ENCODE measurements around the gene UVRAG.

UVRAG gene

GRCh38 chr11:76131142-76131541 lies 316.1 kb downstream of the UVRAG start:
- in situ Hi-C loops (cut with MboI; ENCODE audit: low sequenced_read_pairs, unreplicated experiment), result loop anchor here (25.0 kb wide), 1 partner anchor 419 kb away; the partner anchor contains the start of gene MOGAT2
- TF ChIP-seq CTCF (IDR thresholded peaks at IDR 0.05; ENCODE audit: borderline replicate concordance, control extremely low read depth, extremely low read depth, insufficient read depth, missing control alignments), result no peak
- no peak for DNase-seq (ENCODE audit: low spot score)

GRCh38 chr11:76131671-76132631 lies 316.9 kb downstream of the UVRAG start:
- TF ChIP-seq CTCF (IDR thresholded peaks at IDR 0.05; ENCODE audit: borderline replicate concordance, control extremely low read depth, extremely low read depth, insufficient read depth, missing control alignments), result no peak

GRCh38 chr11:76134239-76134638 lies 319.2 kb downstream of the UVRAG start:
- DNase-seq (ENCODE audit: low spot score), result no peak
- in situ Hi-C loops (cut with MboI; ENCODE audit: low sequenced_read_pairs, unreplicated experiment), result loop anchor here (25.0 kb wide), 1 partner anchor 422 kb away; the partner anchor contains the start of gene MOGAT2
- no peak for TF ChIP-seq CTCF (IDR thresholded peaks at IDR 0.05; ENCODE audit: borderline replicate concordance, control extremely low read depth, extremely low read depth, insufficient read depth, missing control alignments)

More at GRCh38 chr11:76131671-76132631, 316.9 kb downstream of the UVRAG start:
- in situ Hi-C loops (cut with MboI; ENCODE audit: low sequenced_read_pairs, unreplicated experiment), result loop anchor here (25.0 kb wide), 1 partner anchor 420 kb away; the partner anchor contains the start of gene MOGAT2
- DNase-seq (ENCODE audit: low spot score), result no peak

GRCh38 chr11:76135491-76135890 lies 320.5 kb downstream of the UVRAG start:
- TF ChIP-seq CTCF (IDR thresholded peaks at IDR 0.05; ENCODE audit: borderline replicate concordance, control extremely low read depth, extremely low read depth, insufficient read depth, missing control alignments), result no peak
- in situ Hi-C loops (cut with MboI; ENCODE audit: low sequenced_read_pairs, unreplicated experiment), result loop anchor here (25.0 kb wide), 1 partner anchor 423 kb away; the partner anchor contains the start of gene MOGAT2
- no peak for DNase-seq (ENCODE audit: low spot score)

- no peak for TF ChIP-seq CTCF (IDR thresholded peaks at IDR 0.05; ENCODE audit: borderline replicate concordance, control extremely low read depth, extremely low read depth, insufficient read depth, missing control alignments)
- no peak for DNase-seq (ENCODE audit: low spot score)
- in situ Hi-C loops (cut with MboI; ENCODE audit: low sequenced_read_pairs, unreplicated experiment), result loop anchor here (25.0 kb wide), 1 partner anchor 427 kb away; the partner anchor contains the start of gene MOGAT2
Measured at GRCh38 chr11:76139314-76139713, 324.3 kb downstream of the UVRAG start.

- no peak for TF ChIP-seq CTCF (IDR thresholded peaks at IDR 0.05; ENCODE audit: borderline replicate concordance, control extremely low read depth, extremely low read depth, insufficient read depth, missing control alignments)
- in situ Hi-C loops (cut with MboI; ENCODE audit: low sequenced_read_pairs, unreplicated experiment), result loop anchor here (10.0 to 25.0 kb wide), 2 partner anchors 246 to 429 kb away; partner anchors contain the start of gene MOGAT2
- no peak for DNase-seq (ENCODE audit: low spot score)
Measured at GRCh38 chr11:76140912-76141574, 326.0 kb downstream of the UVRAG start.
